ENCODE results near the gene PRKACA.
"Not testable (repeated sequence)": the region's sequence is repeated elsewhere in the genome, so short reads cannot be mapped to it uniquely, and the experiment has no call there.

PRKACA gene

GRCh38 chr19:14149509-14149994 lies 32.0 kb upstream of the PRKACA start:
- no peak for DNase-seq
- in situ Hi-C loops (cut with HindIII; ENCODE audit: low pct_ligation_motif_present, low pct_unique_long_range_greater_than_20kb, low sequenced_read_pairs), result no loop called here

DNA sequence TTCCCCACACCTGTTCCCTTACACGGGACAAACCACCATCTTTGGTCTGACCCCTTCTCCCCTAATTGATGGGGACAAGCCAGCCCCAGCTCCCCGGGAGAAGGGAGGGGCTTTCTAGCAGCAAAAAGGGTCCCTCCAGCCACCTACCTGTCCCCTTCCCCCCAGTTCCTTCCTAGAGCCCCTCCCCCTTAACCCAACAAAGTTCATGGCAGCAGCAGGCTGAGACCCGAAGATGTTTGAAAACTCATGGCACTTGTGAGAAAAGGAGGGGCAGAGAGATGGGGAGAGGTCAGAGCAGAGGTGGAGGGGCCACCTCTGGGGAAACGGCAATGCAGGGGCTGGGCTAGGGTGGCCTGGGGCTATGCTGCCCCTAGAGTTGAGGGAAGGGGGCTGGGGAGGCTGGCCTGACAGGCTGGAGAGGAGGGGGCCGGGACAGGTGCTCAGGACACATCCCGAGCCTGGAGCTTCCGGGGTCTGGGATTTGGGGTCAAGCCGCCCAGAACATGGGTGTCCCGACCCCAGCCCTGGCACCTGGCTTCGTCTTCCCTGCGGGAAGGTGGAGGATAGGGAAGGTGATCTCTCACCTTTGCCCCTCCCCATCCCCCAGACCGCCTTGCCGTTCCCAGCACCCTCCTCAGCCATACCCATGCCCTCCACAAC lies 31.3 kb upstream of the PRKACA start:
- no peak for DNase-seq
- in situ Hi-C loops (cut with HindIII; ENCODE audit: low pct_ligation_motif_present, low pct_unique_long_range_greater_than_20kb, low sequenced_read_pairs), result no loop called here

- peak; percentile 40 for DNase-seq
- in situ Hi-C loops (cut with HindIII; ENCODE audit: low pct_ligation_motif_present, low pct_unique_long_range_greater_than_20kb, low sequenced_read_pairs), result no loop called here
These were observed 30.4 kb upstream of the PRKACA start for GRCh38 chr19:14147797-14148605.

DNA sequence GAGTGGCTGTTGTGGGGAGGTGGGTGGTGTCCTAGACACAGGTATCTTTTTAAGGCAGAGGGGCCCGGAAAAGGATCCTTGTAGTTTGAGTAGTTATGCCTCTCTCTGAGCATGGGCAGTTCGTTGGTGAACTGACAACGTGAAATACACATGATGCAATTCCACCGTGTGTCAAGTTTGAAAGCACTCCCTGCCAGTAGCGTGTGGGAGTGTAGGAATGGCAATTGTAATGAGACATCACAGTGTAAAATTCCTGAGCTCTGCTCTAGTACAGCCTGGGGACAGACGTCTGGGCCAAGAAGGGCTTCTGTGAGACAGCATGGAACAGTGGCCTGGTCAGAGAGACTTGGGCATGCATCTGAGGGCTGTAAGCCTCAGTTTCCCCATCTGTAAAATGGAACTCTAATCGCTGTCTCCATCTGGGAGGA lies 29.2 kb upstream of the PRKACA start:
- DNase-seq, result no peak
- in situ Hi-C loops (cut with HindIII; ENCODE audit: low pct_ligation_motif_present, low pct_unique_long_range_greater_than_20kb, low sequenced_read_pairs), result no loop called here

- in situ Hi-C loops (cut with HindIII; ENCODE audit: low pct_ligation_motif_present, low pct_unique_long_range_greater_than_20kb, low sequenced_read_pairs); DNase-seq: not testable (repeated sequence)
These were observed 28.6 kb upstream of the PRKACA start for GRCh38 chr19:14146169-14146568.

- DNase-seq, result no peak
- in situ Hi-C loops (cut with HindIII; ENCODE audit: low pct_ligation_motif_present, low pct_unique_long_range_greater_than_20kb, low sequenced_read_pairs), result no loop called here
These were observed 27.8 kb upstream of the PRKACA start for GRCh38 chr19:14145381-14145780.

GRCh38 chr19:14142262-14143190 lies 25.0 kb upstream of the PRKACA start:
- no peak for DNase-seq
- in situ Hi-C loops (cut with HindIII; ENCODE audit: low pct_ligation_motif_present, low pct_unique_long_range_greater_than_20kb, low sequenced_read_pairs), result no loop called here

- in situ Hi-C loops (cut with HindIII; ENCODE audit: low pct_ligation_motif_present, low pct_unique_long_range_greater_than_20kb, low sequenced_read_pairs), result no loop called here
- DNase-seq, result no peak
These were observed 23.5 kb upstream of the PRKACA start for GRCh38 chr19:14141041-14141440.

DNA sequence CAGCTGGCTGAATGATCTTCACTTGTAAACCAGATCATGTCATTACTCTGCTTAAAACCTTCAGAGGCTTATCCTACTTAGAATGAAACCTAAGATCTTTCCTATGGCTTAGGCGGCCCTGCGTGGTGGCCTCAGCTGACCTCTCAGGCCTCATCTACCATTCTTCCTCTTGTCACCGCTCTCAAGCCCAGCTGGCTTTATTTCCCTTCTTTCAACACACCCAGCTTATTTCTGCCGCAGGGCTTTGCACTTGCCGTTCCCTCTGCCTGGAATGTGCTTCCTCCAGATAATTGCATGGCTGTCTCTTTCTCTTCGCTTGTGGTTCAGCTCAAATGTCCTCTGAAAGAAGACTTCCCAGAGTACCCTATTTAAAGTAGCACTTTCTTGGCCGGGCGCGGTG lies 22.4 kb upstream of the PRKACA start:
- no peak for DNase-seq
- in situ Hi-C loops (cut with HindIII; ENCODE audit: low pct_ligation_motif_present, low pct_unique_long_range_greater_than_20kb, low sequenced_read_pairs), result no loop called here

GRCh38 chr19:14138576-14139265 lies 21.2 kb upstream of the PRKACA start:
- in situ Hi-C loops (cut with HindIII; ENCODE audit: low pct_ligation_motif_present, low pct_unique_long_range_greater_than_20kb, low sequenced_read_pairs), result no loop called here
- no peak for DNase-seq

- peak; percentile 99 for DNase-seq
- in situ Hi-C loops (cut with HindIII; ENCODE audit: low pct_ligation_motif_present, low pct_unique_long_range_greater_than_20kb, low sequenced_read_pairs), result no loop called here
These were observed 19.1 kb upstream of the PRKACA start, which contains the start of gene ASF1B for GRCh38 chr19:14136509-14137281. TSS of gene ASF1B (minus strand) at chr19:14136589. CDS start at chr19:14136456, 133 bp downstream.

DNA sequence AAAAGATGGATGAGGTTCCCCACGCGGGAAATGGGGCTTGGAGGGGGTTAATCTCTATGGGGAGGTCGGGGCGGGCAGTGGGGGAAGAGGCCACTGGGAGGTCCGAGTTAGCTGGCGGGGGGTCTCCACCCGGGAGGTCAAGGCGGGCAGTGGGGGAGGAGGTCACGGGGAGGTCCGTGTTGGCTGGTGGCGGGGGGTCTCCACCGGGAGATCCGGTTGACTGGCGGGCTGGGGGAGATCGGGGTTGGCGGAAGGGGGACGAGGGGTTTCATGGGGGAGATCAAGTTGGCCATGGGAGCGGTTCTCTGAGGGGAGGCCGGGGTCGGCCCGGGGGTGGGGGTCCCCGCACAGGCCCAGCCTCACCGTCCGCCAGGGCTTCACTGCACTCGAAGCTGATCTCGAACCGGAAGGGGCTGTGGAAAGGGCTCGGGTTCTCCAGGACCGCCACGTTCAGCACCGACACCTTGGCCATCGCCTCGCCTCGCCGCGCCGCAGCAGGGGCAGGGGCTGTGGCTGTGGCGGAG lies 18.5 kb upstream of the PRKACA start:
- no peak for DNase-seq
- in situ Hi-C loops (cut with HindIII; ENCODE audit: low pct_ligation_motif_present, low pct_unique_long_range_greater_than_20kb, low sequenced_read_pairs), result no loop called here

GRCh38 chr19:14135355-14135754 lies 17.8 kb upstream of the PRKACA start:
- in situ Hi-C loops (cut with HindIII; ENCODE audit: low pct_ligation_motif_present, low pct_unique_long_range_greater_than_20kb, low sequenced_read_pairs), result no loop called here
- DNase-seq, result no peak

DNA sequence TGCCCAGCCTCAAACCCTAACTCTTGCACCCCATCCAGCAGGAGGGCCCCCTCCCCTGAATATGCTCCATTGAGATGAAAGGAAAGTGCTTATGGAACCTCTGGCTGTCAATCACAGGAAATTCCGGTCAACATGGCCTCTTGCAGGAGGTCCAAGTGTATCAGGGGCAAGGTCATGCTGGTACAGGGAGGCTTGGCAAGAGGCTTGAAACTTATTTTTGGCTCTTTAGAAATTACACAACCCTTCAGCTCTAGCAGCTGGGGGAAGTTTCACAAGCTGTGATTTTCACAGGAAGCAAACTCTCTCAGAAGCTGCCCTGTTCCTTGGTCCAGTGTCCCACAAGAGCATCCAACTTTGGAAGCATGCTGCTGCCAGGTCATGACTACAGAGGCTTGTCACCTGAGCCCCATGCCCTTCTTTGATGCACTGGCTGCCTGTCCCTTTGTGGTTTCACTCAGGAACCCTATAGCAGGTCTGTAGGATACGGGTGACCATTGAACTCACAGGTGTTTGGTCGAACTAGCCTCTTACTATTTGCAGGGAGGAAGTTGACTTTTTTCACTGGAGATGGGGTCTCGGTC lies 10.5 kb upstream of the PRKACA start:
- in situ Hi-C loops (cut with HindIII; ENCODE audit: low pct_ligation_motif_present, low pct_unique_long_range_greater_than_20kb, low sequenced_read_pairs), result no loop called here
- no peak for DNase-seq

- in situ Hi-C loops (cut with HindIII; ENCODE audit: low pct_ligation_motif_present, low pct_unique_long_range_greater_than_20kb, low sequenced_read_pairs), result no loop called here
These were observed 9.6 kb upstream of the PRKACA start for GRCh38 chr19:14127176-14127575.

DNA sequence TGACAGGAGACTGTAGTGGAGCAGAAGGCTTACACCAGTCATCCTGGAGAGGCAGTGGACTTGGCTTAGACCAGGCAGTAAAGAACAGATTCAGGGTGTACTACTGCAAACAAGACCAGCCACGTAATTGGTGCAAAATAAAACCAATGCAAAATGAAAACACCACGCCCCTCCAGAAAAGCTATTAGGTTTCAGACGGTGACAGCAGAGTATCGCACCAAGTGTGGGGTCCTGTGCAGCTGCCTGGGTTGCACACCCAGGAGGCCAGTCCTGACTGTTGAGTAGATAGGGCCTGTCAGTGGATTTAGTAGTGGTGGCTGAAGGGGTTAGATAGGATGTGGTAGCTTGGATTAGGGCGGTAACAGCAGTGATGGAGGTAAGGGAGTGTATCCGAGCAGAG lies 5.4 kb upstream of the PRKACA start:
- DNase-seq, result no peak
- in situ Hi-C loops (cut with HindIII; ENCODE audit: low pct_ligation_motif_present, low pct_unique_long_range_greater_than_20kb, low sequenced_read_pairs), result no loop called here

More at GRCh38 chr19:14127176-14127575, 9.6 kb upstream of the PRKACA start:
- no peak for DNase-seq

- in situ Hi-C loops (cut with HindIII; ENCODE audit: low pct_ligation_motif_present, low pct_unique_long_range_greater_than_20kb, low sequenced_read_pairs), result no loop called here
- no peak for DNase-seq
These were observed 2.9 kb upstream of the PRKACA start for GRCh38 chr19:14120497-14120780.

Measured in ACHN (cell line).